HG03108 (cell line): ENCODE data around the gene IFNLR1.

Experiments used
- ATAC-seq: cut with Tn5 transposase; IDR thresholded peaks from one replicate; pipeline ENCODE4 v1.9.1; 2021; ENCODE audit warnings: moderate library complexity; ENCODE audit not compliant: unreplicated experiment

Gene IFNLR1

DNA sequence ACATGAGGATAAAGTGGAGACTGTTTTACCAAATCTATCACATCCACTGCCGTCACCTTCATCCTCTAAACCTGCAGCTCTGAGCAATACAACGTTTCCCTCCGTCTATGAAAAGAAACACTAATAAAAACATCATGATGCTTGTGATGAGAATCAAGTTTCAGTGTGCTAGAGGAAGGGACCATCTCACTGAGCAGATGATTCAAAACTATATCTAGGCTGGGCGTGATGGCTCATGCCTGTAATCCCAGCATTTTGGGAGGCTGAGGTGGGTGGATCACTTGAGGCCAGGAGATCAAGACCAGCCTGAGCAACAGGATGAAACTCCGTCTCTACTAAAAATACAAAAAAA, 60.4 kb downstream of the IFNLR1 start:
- no peak for ATAC-seq

DNA sequence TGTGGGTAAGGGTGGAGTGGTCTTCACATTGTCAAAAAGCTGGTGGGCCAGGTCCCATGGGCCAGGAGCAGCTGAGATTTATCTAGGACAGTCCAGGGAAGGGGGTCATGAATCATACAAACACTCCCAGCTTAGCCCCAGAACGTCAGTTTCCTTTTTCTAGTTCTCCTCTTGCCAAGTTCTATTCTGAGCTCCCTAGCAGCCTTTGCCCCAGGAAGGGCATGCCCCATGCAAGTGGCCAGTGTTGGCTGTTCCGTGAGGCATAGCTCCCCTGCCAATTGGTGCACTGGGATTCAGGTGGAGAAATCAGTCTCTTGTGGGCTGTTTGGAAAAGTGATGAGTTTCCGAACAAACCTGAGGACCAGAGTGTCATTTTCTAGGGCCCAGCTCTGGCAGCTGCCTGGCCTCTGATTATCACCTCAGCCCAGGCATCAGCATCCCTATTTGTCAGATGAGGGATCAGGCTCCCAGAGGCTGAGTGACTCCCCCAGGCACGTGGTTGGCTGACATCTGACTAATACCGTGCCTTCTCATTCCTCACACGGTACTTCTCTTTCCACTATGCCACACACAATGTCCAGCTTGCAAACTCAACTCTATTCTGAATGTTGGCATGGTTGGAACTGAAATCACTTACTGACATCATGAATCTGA, 60.9 kb downstream of the IFNLR1 start:
- ATAC-seq, result no peak

DNA sequence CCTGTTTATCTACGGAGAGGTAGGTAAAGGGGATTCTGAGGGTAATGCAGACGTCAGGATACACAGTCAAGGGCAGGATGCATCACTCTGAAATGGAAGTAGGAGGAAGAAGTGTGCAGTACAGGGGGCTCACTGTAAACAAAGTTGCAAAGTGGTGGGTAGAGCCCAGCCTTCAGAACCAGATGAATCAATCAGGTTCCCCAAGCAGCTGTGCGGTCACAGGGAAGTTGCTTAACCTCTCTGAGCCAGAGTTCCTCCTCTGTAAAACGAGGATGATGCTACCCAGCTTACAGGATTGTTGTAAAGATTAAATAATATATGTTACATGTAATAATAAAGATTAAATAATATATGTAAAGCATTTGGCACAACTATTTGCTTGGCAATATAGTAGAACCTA, 61.6 kb downstream of the IFNLR1 start:
- ATAC-seq, result no peak

- no peak for ATAC-seq
Measured at GRCh38 chr1:24124980-24125379, 62.1 kb downstream of the IFNLR1 start.

DNA sequence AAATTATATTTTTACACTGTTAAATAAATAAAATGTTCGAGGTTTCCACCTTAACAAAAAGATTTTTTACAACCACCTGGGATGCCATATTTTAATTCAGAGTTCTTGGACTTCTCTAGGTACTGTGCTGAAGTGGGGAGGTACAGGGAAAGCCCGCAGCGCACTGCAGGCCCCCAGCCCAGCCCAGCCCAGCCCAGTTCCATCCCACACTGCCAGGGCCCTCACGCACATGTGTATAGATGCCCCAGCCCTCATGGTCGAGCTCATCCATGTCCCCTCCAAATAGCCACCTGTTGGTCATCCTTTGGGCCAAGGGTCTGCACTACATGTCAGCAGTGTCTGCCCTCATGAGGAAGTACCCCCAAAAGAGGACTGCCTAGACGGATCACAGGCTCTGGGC, 63.5 kb downstream of the IFNLR1 start:
- ATAC-seq, result no peak

- no peak for ATAC-seq
Measured at GRCh38 chr1:24122776-24123175, 64.3 kb downstream of the IFNLR1 start.

- no peak for ATAC-seq
Measured at GRCh38 chr1:24121406-24121805, 65.7 kb downstream of the IFNLR1 start.

GRCh38 chr1:24120965-24121364, 66.1 kb downstream of the IFNLR1 start:
- ATAC-seq, result no peak

DNA sequence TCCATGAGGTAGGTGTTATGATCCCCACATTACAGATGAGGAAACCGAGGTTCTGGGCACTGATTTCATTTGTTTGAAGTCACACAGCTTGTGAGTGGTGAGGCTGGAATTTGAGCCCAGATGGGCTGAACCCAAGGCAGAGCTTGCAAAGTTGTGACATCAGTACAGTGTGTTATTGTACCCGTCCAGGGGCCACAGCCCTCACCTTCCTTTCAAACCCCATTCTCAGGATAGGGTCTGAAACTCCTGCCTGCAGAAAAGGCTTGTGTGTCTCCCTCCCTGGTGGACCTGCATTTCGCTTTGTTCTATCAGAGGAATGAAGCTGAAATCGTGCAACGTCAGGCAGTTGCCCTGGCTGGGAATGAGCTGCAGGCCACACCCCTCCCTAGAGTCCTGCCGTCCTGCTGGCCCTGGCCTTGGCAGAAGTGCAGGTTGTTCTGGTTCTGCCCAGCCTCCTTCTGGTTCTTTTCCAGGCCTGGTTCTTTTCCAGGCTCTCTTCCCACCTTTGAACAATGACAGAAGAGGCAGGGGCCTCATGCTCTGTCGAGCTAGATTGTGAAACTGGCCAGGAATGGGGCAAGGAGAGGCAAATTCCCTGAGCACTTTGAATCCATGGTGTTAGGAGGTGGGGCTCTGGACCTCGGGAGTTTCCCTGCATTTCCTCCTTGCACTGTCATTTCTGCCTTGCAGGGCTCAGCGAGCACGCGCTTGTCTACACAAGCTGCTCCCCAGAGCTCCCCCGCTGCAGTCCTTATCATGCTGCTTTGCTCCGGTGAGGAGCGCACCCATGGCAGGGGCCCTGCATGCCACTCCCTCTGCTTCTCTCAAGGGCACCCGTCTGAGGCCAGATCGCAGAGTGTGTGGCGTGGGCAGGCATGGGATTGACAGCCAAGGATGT, 67.0 kb downstream of the IFNLR1 start:
- ATAC-seq, result no peak

DNA sequence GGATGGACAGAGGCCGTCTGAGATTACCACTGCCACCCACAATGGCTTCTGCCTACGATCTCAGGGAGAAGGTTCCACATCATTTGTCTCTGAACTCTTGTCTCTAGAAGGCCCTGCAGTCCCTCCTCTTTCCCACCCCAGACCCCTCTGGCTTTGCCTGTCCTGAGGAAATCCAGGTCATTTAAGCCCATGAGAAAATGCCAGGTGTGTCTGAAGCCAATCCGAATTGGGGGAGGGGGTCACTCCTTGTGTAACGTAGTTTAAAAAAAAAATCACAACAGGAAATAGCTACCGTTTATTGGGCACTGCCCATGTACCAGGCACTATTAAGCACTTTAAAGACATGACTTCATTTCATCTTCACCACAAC, 67.6 kb downstream of the IFNLR1 start:
- ATAC-seq, result no peak

DNA sequence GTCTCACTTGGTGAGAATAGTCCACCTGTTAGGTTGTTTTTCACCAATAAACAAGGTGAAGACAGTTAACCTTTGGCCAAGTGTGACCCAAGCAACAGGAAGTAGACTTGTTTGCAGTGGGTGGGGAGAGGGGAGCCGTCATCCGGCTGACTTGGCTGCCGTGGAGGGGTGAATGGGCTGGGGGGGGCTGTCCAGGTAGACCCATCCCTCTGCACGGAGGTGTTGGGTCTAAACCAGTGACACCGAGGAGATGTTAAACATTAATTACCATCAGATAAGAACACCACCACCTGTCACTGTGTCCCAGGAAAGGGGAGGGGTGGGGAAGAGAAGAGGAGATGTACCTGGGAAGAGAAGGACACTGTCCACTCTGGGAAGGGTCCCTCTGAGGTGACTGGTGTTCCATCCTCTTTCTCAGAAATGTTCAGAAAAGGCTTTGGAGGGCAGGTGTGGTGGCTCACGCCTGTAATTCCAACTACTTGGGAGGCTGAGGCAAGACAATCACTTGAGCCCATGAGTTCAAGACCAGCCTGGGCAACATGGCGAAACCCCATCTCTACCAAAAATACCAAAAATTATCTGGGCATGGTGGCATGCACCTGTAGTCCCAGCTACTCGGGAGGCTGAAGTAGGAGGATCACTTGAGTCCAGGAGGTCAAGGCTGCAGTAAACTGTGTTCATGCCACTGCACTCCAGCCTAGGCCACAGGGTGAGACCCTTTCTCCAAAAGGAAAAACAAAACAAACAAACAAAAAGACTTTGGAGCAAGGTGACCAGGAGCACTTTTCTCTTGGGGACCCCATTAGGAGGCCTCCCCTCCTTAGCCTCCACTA, 68.5 kb downstream of the IFNLR1 start:
- ATAC-seq, result no peak

DNA sequence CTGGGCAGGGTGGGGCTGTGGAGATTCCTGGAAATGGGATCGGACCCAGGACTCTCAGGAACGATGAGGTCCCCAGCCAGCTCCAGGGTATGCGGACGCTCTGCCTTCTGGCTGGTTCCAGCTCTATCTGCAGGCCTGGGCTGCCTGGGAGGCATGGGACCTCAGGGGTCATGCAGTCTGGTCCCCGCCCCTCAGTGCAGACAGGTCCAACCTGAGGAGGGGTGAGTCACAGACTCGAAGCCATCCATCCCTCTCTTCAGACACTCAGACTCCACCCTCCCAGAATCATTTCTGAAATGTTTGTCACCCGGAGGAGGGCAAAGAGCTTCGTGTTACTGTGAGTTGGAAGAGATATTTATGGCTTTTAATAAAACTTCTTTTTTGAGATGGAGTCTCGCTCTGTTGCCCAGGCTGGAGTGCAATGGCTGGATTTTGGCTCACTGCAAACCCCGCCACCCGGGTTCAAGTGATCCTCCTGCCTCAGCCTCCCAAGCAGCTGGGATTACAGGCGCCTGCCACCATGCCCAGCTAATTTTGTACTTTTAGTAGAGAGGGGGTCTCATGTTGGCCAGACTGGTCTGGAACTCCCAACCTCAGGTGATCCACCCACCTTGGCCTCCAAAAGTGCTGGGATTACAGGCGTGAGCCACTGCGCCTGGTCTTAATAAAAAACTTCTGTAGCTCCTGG, 69.2 kb downstream of the IFNLR1 start:
- ATAC-seq, result no peak

DNA sequence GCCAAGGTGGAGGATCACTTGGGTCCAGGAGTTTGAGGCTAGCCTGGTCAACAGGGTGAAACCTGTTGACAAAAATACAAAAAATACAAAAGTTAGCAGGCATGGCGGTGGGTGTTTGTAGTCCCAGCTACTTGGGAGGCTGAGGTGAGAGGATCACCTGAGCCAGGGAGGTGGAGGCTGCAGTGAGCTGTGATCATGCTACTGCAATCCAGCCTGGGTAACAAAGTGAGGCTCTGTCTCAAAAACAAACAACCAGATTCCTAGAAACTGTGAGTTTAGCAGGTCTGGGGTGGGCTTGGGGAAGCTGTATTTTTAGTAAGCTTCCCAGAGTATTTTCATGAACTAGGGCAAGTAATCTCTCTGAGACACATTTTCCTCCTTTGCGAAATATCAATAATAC, 70.0 kb downstream of the IFNLR1 start:
- ATAC-seq, result no peak

DNA sequence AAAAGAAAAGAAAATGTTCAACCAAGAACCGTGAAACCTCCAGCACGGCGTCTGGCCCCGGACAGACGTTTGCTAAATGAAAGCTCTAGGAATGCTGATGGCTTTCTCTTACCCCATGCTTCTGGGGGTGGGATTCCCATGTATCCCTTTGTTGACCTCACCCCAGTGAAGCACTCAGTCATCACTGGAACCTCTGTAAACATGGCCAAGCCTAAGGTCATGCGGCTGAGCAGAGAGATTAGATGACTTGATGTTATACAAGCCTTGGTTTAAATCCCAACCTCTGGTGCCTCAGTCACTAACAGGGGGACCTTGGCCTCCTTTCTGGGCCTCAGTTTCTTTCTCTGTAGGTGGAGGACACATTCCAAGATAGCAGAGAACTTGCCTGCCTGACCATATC, 72.3 kb downstream of the IFNLR1 start:
- no peak for ATAC-seq

- no peak for ATAC-seq
Measured at GRCh38 chr1:24113641-24114033, 73.5 kb downstream of the IFNLR1 start.

DNA sequence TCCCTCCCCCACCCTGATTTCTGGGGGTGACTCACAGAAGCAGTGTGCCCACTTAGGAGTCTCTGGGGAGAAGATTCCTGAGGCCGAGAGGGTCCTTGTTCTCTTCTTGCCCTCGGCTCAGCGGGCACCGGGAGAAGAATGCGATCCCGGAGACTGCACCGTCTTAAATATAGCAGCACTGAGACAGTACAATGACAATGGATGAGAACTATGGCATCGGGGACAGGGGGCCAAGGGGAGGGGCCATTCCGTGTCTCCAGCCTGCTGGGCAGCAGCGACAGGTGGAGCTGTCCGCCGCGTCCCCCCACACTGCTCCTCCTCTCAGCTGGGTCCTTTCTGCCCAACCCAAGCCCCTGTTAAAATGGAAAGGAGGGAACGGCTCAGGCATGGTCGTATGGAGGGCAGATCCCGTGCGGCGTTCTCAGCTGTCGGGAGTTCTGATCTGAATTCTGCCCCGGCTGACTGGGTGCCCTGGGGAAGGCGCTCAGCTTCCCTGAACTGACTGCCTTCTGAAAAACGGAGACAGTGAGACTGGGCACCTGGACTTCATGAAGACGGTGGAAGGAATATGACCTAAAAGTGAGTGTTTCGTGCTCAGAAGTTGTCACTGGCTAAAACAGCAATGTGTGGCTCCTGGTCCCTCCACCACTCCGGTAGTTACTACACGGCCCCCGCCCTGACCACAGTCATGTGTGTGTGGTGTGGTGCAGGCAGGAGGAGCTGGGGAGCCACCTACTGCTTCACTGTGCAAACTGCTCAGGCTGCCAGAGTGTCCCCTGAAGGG, 74.9 kb downstream of the IFNLR1 start, which contains the start of gene MYOM3:
TSS of gene MYOM3 (minus strand) at position 140 of the 784 bp plus-strand sequence. CDS start 3,499 bp downstream, outside the sequence.
- ATAC-seq, result no peak

DNA sequence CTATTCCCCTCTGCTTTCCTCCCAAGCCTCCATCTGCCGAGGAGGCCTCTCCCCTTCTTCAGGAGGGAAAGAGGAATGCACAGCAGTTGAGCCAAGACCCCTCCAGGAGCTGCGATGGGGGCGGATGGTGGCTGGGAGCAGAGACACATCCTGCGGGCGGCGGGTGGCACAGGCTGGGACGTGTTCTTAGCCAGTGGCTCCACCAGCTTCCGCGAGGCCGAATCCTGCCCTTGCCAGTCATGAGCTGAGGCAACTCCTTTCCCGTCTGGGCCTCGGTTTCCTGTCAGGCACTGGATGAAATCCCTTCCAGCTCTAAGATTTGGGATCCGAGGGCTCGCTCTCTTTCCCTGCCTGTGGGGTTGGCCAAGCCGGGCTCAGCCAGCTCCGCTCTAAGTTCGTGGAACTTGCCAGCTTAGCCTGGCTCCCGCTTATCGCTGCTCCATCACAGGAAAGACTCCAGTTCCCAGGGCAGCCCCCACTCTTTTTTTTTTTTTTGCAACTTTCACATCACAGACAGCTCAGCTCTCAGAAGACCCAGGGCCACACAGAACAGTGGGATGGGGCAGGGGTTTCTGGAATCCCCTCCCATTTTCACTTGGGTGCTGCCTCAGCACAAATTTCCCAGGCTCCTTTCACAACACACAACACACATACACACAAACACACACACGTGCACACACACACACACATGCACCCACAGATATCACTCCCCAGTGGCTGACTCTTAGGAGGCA, 75.7 kb downstream of the IFNLR1 start:
- no peak for ATAC-seq

GRCh38 chr1:24110642-24111261, 76.3 kb downstream of the IFNLR1 start:
- no peak for ATAC-seq
